Liver (tissue), 9 donors: ENCODE data around the gene TBCD. TPM values are rescaled to one million over a fixed set of nuclear protein-coding genes. Genes with fewer than 3 reads are reported as not detected.

Experiments used
- DNase-seq: peaks from one replicate; pipeline ENCODE4 v3.0.0-alpha.2; 2017; ENCODE audit warnings: low spot score
- H3K27ac ChIP-seq, 2 donors: one replicate each; pipeline ENCODE4 v1.7.0; 2013; ENCODE audit warnings: inconsistent platforms in 2 of 2, low read length in 2 of 2, control low read depth in 1 of 2, low read depth in 1 of 2, mild to moderate bottlenecking in 1 of 2
- H3K27me3 ChIP-seq, 4 donors: one replicate each; pipeline versions ENCODE4 v1.6.1 to v1.7.0; 2013; ENCODE audit warnings: low read length in 3 of 4, inconsistent platforms in 1 of 4, mild to moderate bottlenecking in 1 of 4, moderate library complexity in 1 of 4; ENCODE audit not compliant: control insufficient read depth in 4 of 4, insufficient read depth in 4 of 4
- H3K36me3 ChIP-seq, 4 donors: one replicate each; pipeline versions ENCODE4 v1.6.1 to v1.7.0; 2013; ENCODE audit warnings: low read length in 3 of 4, mild to moderate bottlenecking in 3 of 4, low read depth in 1 of 4, moderate library complexity in 1 of 4; ENCODE audit not compliant: control insufficient read depth in 4 of 4, insufficient read depth in 3 of 4
- H3K4me1 ChIP-seq, 4 donors: one replicate each; pipeline versions ENCODE4 v1.6.1 to v1.7.0; 2013; ENCODE audit warnings: low read length in 3 of 4, mild to moderate bottlenecking in 3 of 4, moderate library complexity in 1 of 4; ENCODE audit not compliant: control insufficient read depth in 4 of 4, insufficient read depth in 4 of 4
- H3K4me3 ChIP-seq, 3 donors: one replicate each; pipeline versions ENCODE4 v1.6.1 to v1.7.0; 2013; ENCODE audit warnings: low read length in 3 of 3, control low read depth in 1 of 3, low read depth in 1 of 3, mild to moderate bottlenecking in 1 of 3
- H3K9ac ChIP-seq, 2 donors: one replicate each; pipeline ENCODE4 v1.7.0; 2013; ENCODE audit warnings: low read length in 2 of 2, mild to moderate bottlenecking in 2 of 2, moderate library complexity in 2 of 2, control low read depth in 1 of 2, low read depth in 1 of 2
- H3K9me3 ChIP-seq, 4 donors: one replicate each; pipeline versions ENCODE4 v1.6.1 to v1.7.0; 2013; ENCODE audit warnings: low read length in 3 of 4; ENCODE audit not compliant: control insufficient read depth in 4 of 4
- EGR1 ChIP-seq, 2 donors: IDR thresholded peaks; 2 replicates each; pipeline ENCODE4 v1.6.1; 2016 to 2018; ENCODE audit warnings: antibody characterized with exemption in 2 of 2, low read depth in 2 of 2
- FOXA1 ChIP-seq: IDR thresholded peaks from 2 replicates; pipeline ENCODE4 v1.6.1; 2016; ENCODE audit warnings: antibody characterized with exemption
- FOXA2 ChIP-seq: IDR thresholded peaks from 2 replicates; pipeline ENCODE4 v1.6.1; 2016; ENCODE audit warnings: antibody characterized with exemption
- HNF4G ChIP-seq: IDR thresholded peaks from 2 replicates; pipeline ENCODE4 v1.6.1; 2016; ENCODE audit warnings: antibody characterized with exemption
- JUND ChIP-seq, 2 donors: IDR thresholded peaks; 2 replicates each; pipeline ENCODE4 v1.6.1; 2016; ENCODE audit warnings: antibody characterized with exemption in 2 of 2
- RAD21 ChIP-seq, 2 donors: IDR thresholded peaks; 2 replicates each; pipeline ENCODE4 v1.6.1; 2016; ENCODE audit warnings: antibody characterized with exemption in 2 of 2, mild to moderate bottlenecking in 2 of 2
- REST ChIP-seq: IDR thresholded peaks from 2 replicates; pipeline ENCODE4 v1.6.1; 2016; ENCODE audit warnings: antibody characterized with exemption, mild to moderate bottlenecking
- RXRA ChIP-seq, 2 donors: IDR thresholded peaks; 2 replicates each; pipeline ENCODE4 v1.6.1; 2017 to 2018; ENCODE audit warnings: antibody characterized with exemption in 2 of 2, mild to moderate bottlenecking in 1 of 2
- SP1 ChIP-seq: IDR thresholded peaks from 2 replicates; pipeline ENCODE4 v1.6.1; 2018; ENCODE audit warnings: antibody characterized with exemption, mild to moderate bottlenecking
- YY1 ChIP-seq: IDR thresholded peaks from 2 replicates; pipeline ENCODE4 v1.6.1; 2016; ENCODE audit warnings: antibody characterized with exemption, mild to moderate bottlenecking
- ZBTB33 ChIP-seq: IDR thresholded peaks from 2 replicates; pipeline ENCODE4 v1.6.1; 2016; ENCODE audit warnings: antibody characterized with exemption
- WGBS: extraction: QIAGEN DNeasy Blood & Tissue Kit; methylation state at CpG from one replicate; pipeline ENCODE4 v1.1.7; 2013; 5-methylcytosine and 5-hydroxymethylcytosine counted together
- polyA plus RNA-seq, 2 donors: library from polyadenylated mRNA; stranded (reverse) in 1 of 2; unstranded in 1 of 2; fragments of 200-250 nt in 1 of 2; fragments of >200 nt in 1 of 2; fragmentation: Nextera tagmentation in 1 of 2; extraction: Ambion mirVana in 1 of 2; gene quantifications; one replicate each; pipeline versions ENCODE4 v1.2.1 to v1.2.3, GENCODE V29; 2013 to 2015
- total RNA-seq, 2 donors: library from RNA; depleted of rRNA; stranded (reverse); fragments of >200 nt; gene quantifications; one replicate each; pipeline ENCODE4 v1.2.3, GENCODE V29; 2014
- TF ChIP-seq, protein P1 (sequence below): fragments of 150-350 bp; IDR thresholded peaks from 2 replicates; pipeline ENCODE4 v1.5.1; 2017; ENCODE audit warnings: improper control_type of control experiment, low read depth, low read length; ENCODE audit not compliant: missing input control
- TF ChIP-seq, protein P2 (sequence below): IDR thresholded peaks from 2 replicates; pipeline ENCODE4 v1.6.1; 2016; ENCODE audit warnings: antibody characterized with exemption
- donor health status: healthy.
- donor health status: healthy.
- donor health status: healthy.
- donor health status: healthy.
- donor health status: healthy.

Gene TBCD
- total and polyA plus RNA-seq, 4 donors: 29.8 to 42.2 (median 33.0) TPM

DNA sequence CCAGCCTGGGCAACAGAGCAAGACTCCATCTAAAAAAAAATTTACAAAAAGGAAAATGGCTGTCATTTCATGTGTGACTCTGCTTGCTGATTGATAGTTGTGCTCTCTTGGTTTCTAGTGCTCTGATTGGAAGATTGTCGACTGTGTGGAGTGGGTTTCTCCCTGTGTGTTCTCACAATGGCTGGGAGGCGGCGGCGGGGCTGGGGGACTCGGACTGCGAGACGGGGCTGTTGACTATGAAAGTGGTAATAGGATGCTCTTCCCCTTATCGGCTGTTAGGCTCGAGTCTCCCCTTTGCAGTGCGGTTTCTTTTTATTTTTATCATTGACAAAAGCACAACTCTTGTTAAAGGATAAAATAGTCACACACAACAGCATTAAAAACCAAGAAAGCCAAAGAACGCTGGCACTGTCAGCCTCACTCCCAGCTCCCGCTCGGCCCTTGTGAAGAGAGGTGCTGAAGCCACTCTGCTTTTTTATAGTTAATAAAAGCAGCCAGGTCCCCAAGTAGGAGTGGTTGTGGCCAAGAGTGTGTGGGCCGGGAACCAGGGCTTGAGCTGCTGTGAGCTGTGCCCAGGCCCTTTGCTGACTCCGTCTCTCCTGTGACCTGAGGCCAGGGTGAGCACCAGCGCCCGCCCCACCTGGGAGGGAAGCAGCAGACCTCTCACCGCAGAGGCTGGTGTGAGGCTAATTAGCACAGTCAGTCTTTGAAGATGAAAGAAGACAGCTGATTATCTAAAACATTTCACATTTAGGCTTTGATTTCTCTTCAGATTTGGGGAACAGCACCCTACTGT lies 36.5 kb downstream of the TBCD start:
- no peak overlapping the region for H3K4me3 ChIP-seq
- peaks cover 0 to 4% (median 2%) of the 10 kb centered on the region in 4 donors for H3K36me3 ChIP-seq
- H3K9me3 ChIP-seq: no peaks in the 10 kb centered on the region
- H3K9ac ChIP-seq: no peak overlapping the region
- no peak overlapping the region for H3K27ac ChIP-seq
- no peaks in the 10 kb centered on the region for H3K27me3 ChIP-seq
- WGBS: 96% methylated on average over 18 of the region's 18 CpGs
- no peak for DNase-seq
- H3K4me1 ChIP-seq: no peaks in the 10 kb centered on the region
- TF ChIP-seq SP1: no peak
- no peak for TF ChIP-seq RXRA (IDR thresholded peaks at IDR 0.05)

- Histone ChIP-seq H3K27ac (no peak overlapping the region), H3K4me1 (no peaks in the 10 kb centered on the region), H3K9me3 (no peaks in the 10 kb centered on the region), H3K27me3 (no peaks in the 10 kb centered on the region), H3K4me3 (no peak overlapping the region), H3K36me3 (peaks cover 0 to 2% (median 0%) of the 10 kb centered on the region in 4 donors), H3K9ac (no peak overlapping the region)
- WGBS: 97% methylated on average over 19 of the region's 19 CpGs
- DNase-seq: no peak
- TF ChIP-seq, protein P1, sequence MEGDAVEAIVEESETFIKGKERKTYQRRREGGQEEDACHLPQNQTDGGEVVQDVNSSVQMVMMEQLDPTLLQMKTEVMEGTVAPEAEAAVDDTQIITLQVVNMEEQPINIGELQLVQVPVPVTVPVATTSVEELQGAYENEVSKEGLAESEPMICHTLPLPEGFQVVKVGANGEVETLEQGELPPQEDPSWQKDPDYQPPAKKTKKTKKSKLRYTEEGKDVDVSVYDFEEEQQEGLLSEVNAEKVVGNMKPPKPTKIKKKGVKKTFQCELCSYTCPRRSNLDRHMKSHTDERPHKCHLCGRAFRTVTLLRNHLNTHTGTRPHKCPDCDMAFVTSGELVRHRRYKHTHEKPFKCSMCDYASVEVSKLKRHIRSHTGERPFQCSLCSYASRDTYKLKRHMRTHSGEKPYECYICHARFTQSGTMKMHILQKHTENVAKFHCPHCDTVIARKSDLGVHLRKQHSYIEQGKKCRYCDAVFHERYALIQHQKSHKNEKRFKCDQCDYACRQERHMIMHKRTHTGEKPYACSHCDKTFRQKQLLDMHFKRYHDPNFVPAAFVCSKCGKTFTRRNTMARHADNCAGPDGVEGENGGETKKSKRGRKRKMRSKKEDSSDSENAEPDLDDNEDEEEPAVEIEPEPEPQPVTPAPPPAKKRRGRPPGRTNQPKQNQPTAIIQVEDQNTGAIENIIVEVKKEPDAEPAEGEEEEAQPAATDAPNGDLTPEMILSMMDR: no peak
- no peak for TF ChIP-seq FOXA1
- no peak for TF ChIP-seq FOXA2
Observed at GRCh38 chr17:82789051-82789592, 37.3 kb downstream of the TBCD start.

DNA sequence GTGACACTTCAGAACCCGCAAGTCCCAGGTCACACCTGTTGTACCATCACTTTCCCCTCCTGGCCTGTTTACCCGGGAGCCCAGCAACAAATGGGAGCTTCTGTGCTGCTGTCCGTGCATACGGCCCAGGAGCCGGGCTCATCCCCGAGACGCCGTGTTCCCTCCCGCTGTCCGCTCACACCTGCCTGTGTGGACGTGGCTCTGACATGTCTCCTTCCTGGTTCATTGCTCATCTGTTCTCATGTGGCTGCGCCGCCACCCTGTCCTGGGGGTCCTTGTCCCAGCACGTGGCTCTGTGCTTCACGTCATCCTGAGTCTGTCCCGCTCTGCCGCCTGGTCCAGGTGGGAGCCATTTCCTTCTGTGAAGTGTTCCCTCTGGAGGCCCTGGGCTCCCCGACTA lies 37.9 kb downstream of the TBCD start:
- DNase-seq: no peak
- 99% methylated on average over 18 of the region's 18 CpGs for WGBS

More for the DNA sequence above, 37.9 kb downstream of the TBCD start:
- H3K27ac ChIP-seq: no peak overlapping the region
- H3K27me3 ChIP-seq: no peaks in the 10 kb centered on the region
- H3K9me3 ChIP-seq: no peaks in the 10 kb centered on the region
- H3K36me3 ChIP-seq: no peaks in the 10 kb centered on the region
- TF ChIP-seq RXRA (IDR thresholded peaks at IDR 0.05): no peak
- TF ChIP-seq, protein P2, sequence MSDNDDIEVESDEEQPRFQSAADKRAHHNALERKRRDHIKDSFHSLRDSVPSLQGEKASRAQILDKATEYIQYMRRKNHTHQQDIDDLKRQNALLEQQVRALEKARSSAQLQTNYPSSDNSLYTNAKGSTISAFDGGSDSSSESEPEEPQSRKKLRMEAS: no peak
- TF ChIP-seq HNF4G: no peak
- TF ChIP-seq RAD21 (IDR thresholded peaks at IDR 0.05): no peak
- TF ChIP-seq, protein P1: no peak
- TF ChIP-seq ZBTB33: no peak
- no peak for TF ChIP-seq YY1
- no peak for TF ChIP-seq EGR1 (IDR thresholded peaks at IDR 0.05; ENCODE audit: low read depth in 2 of 2)
- TF ChIP-seq REST: no peak
- TF ChIP-seq SP1: no peak
- TF ChIP-seq JUND (IDR thresholded peaks at IDR 0.05): no peak
- H3K4me3 ChIP-seq: no peak overlapping the region
- H3K9ac ChIP-seq: no peak overlapping the region
- H3K4me1 ChIP-seq: no peaks in the 10 kb centered on the region
